ENCODE measurements around the gene KRT86.

KRT86 gene

DNA sequence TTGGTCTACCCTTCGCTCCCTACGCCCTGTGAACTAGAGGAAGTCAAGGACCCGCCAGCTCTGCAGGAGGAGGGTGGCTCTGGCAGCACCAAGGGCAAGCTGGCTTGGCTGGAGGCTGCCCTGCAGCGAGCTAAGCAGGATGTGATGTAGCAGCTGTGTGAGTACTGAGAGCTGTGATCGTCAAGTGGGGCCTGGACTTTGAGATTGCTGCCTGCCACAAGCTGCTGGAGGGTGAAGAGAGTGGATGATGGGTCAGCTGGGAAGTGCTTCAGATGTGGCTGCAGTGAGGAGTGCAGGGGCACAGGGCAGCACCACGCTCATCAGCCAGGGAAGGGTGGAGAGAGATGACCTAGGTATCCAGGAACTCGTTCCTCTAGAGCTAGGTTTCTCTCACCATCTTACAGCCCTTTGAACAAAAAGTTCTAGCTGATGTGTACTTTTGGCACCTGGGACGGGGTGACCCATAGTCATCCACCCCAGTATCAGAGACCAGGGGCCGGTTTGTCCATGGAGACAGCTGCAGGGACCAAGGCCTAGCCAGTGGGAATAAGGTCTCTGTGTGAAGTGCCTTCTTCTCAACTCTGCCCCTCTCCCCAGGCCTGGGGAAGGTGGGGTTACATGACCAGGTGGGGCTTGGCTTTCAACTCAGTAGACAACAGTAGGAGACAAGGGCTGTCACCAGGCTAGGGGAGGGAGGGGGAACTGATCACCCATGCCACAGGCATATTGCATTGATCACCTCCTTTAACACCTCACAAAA is 3.2 kb downstream of the KRT86 start:
- H3K4me3 ChIP-seq (ENCODE audit: low read depth, low read length): no peak overlapping the region
- DNase-seq (ENCODE audit: low read depth): no peak
- TF ChIP-seq, protein P1, sequence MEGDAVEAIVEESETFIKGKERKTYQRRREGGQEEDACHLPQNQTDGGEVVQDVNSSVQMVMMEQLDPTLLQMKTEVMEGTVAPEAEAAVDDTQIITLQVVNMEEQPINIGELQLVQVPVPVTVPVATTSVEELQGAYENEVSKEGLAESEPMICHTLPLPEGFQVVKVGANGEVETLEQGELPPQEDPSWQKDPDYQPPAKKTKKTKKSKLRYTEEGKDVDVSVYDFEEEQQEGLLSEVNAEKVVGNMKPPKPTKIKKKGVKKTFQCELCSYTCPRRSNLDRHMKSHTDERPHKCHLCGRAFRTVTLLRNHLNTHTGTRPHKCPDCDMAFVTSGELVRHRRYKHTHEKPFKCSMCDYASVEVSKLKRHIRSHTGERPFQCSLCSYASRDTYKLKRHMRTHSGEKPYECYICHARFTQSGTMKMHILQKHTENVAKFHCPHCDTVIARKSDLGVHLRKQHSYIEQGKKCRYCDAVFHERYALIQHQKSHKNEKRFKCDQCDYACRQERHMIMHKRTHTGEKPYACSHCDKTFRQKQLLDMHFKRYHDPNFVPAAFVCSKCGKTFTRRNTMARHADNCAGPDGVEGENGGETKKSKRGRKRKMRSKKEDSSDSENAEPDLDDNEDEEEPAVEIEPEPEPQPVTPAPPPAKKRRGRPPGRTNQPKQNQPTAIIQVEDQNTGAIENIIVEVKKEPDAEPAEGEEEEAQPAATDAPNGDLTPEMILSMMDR (IDR thresholded peaks at IDR 0.05; ENCODE audit: low read depth, low read length, missing control alignments): no peak

DNA sequence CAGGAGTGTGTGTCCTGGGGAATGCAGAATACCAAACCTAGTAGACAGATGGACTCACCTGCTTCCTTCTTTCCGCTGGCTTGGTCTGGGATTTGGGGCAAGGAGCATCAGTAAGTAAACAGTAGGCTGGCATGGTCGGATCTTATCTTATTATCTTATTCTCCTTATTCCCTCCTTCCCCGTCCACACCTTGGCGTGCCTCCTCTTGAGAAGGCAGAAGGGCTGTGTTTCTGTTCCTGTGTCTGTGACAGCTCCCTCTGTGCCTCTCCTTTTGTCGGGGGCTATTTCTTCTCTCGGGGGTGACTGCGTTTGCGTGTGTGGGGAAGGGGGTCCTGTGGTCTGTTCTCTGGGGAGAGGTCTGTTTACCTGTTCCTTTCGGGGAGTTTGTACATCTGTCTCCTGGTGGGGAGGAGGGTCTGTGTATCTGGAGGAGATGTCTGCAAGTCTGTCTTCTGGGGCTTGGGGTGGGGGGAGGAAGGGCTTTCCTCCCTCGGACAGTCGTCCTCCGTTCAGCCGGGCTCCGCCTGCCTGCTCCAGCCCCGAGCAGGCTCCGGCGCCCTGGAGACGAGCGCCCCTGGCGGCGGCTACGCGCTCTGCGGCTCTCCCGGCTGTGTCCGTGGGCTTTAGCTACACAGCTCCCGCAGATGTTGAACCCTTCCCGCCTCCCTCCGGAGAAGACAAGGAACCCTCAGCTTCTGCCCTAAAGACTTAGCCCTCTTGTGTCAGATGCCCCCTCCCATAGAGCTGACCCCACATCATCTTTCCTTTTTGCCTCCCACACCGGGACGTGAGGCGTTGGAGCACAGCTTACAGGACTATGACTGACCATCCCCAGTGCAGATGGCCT is 4.4 kb downstream of the KRT86 start:
- TF ChIP-seq, protein P1 (IDR thresholded peaks at IDR 0.05; ENCODE audit: low read depth, low read length, missing control alignments): peak; percentile 100
- DNase-seq (ENCODE audit: low read depth): peak; percentile 7
- H3K4me3 ChIP-seq (ENCODE audit: low read depth, low read length): no peak overlapping the region

DNA sequence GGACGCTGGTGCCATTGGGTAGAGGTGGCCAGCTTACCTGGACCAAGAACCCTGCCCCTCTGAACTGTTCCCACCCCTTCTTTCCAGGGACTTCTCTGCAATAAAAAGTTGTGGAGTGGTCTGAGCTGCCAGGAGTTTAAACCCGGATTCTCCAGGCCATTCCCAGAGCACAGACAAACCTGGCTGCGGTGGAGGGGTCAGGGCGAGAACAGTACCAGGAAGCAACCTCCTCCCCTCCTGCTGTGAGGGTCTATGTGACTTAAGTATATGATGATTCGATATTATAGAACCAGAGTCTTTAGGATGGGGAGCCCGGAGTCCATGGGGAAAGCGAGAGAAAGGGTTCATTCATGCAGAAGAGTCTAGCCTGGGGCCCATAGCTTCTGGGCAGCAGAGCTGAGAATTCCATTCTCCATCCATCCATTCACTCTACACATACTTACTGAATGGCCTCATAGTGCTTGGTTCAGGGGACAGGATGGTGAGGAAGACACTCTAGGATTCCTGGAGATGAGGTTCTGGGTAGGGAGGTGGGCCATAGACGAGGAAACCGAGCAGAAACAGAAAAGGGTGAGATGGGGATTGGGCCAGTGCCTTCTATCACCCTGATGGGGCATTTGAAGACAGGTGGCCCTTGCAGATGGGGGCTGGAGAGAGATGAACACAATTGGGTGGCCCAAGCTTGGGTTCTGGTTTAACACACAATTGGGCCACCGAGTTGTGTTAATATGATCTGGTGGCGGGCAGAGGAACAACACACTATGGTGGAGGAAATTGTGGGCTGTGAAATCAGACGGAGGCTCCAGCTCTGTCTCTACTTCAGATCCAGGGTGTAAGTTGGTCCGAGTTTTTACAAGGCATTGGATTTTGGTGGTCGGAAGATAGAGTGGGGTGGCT is 5.2 kb downstream of the KRT86 start:
- no peak for DNase-seq (ENCODE audit: low read depth)
- H3K4me3 ChIP-seq (ENCODE audit: low read depth, low read length): no peak overlapping the region

DNA sequence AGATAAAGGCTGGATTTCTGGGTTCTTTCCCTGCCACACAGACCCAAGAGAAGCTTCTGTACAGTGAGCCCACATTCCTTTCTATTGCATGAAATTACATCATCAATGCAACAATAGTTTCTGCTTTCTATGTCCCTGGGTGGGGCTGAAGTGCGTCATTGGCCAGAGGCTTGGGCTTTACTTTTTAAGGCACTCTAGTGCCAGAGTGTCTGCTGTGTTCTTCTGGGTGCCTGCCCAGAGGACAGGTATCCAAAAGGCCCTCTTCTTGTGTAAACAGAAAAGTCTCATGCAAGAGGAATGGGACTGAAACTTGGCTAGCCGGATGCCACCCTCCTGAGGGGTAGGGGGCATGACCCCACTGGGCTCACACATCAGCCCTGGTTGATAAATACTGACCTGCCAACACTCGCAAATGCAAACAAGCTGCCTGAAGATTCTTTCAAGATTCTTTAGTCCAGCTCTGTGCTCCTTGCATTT is 5.9 kb downstream of the KRT86 start:
- TF ChIP-seq, protein P1 (IDR thresholded peaks at IDR 0.05; ENCODE audit: low read depth, low read length, missing control alignments): no peak
- no peak for DNase-seq (ENCODE audit: low read depth)
- no peak overlapping the region for H3K4me3 ChIP-seq (ENCODE audit: low read depth, low read length)

More for the DNA sequence above, 5.2 kb downstream of the KRT86 start:
- TF ChIP-seq, protein P1 (IDR thresholded peaks at IDR 0.05; ENCODE audit: low read depth, low read length, missing control alignments): no peak

DNA sequence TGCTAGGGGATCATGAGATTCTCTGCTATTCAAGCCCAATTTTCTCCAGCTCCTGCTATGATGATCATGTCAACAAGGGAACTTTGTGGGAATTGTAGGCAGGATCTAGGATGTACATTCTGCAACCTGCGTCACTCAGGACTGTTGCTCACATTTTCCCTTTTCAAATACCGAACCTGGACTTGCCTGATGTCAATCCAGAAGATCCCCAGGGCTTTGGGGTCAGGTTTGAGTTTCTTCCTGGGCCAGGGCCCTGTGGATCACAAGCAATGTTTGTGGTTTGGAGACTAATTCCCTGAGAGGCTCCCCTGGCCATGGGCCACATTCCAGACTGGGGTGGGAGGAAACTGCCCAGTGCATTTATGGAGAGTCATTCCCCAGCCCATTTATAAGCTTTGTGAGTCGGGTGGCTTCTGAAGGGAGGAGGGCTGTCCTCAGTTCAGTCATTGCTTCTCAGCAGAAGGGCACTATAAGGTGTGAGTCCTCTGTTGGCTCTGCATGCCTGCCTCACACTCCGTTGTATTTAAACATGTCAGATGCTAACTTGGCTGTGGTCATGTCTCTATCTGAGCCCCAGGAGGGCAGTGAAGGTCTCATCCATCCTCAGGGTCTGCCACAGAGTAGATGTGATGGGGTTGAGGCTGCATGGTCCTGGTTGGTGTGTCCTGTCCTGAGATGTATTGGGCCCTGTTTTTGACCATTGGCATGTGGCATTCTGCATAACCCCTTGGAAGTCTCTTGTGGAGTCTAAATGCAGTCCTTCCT is 6.5 kb downstream of the KRT86 start:
- TF ChIP-seq, protein P1 (IDR thresholded peaks at IDR 0.05; ENCODE audit: low read depth, low read length, missing control alignments): no peak
- no peak overlapping the region for H3K4me3 ChIP-seq (ENCODE audit: low read depth, low read length)
- DNase-seq (ENCODE audit: low read depth): no peak
